Ovary (tissue), 3 donors: ENCODE measurements around the gene SMAD4.

Experiments used
- CTCF ChIP-seq, 3 donors: fragments of 450-650 bp in 2 of 3; fragments of 200-600 bp in 1 of 3; IDR thresholded peaks; one replicate each; pipeline versions ENCODE4 v1.5.1 to v1.8.0; 2016 to 2022; ENCODE audit warnings: antibody characterized with exemption in 3 of 3, mild to moderate bottlenecking in 1 of 3
- POLR2A ChIP-seq: fragments of 450-650 bp; IDR thresholded peaks from one replicate; pipeline ENCODE4 v1.6.1; 2017; ENCODE audit warnings: antibody characterized with exemption, mild to moderate bottlenecking, moderate library complexity
- donor health status: DM: no; HTN: no; CAD: no.

GRCh38 chr18:51010218-51010617 lies 19.8 kb upstream of the SMAD4 start:
- TF ChIP-seq CTCF (IDR thresholded peaks at IDR 0.05) = no peak
- no peak for TF ChIP-seq POLR2A
